H9 (cell line): ENCODE data around the gene OPN1SW. TPM values are rescaled to one million over a fixed set of nuclear protein-coding genes. Genes with fewer than 3 reads are reported as not detected.

ENCODE experiments used
- DNase-seq: peaks from one replicate; pipeline ENCODE4 v3.0.0-alpha.2; 2017
- H2AFZ ChIP-seq: one replicate; pipeline ENCODE4 v1.6.1; 2013; ENCODE audit warnings: mild to moderate bottlenecking, low read length, control low read depth, moderate library complexity
- H2AK5ac ChIP-seq: 2 replicates; pipeline ENCODE4 v1.6.1; 2013; ENCODE audit warnings: low read length, control low read depth, mixed read lengths; ENCODE audit not compliant: insufficient read length
- H2BK120ac ChIP-seq: one replicate; pipeline ENCODE4 v1.6.1; 2013; ENCODE audit warnings: low read depth, mild to moderate bottlenecking, low read length, control low read depth, inconsistent platforms; ENCODE audit not compliant: poor library complexity, severe bottlenecking
- H2BK12ac ChIP-seq: 2 replicates; pipeline ENCODE4 v1.6.1; 2013; ENCODE audit warnings: low read length, control low read depth, mixed read lengths, low read depth; ENCODE audit not compliant: insufficient read length
- H2BK15ac ChIP-seq: 2 replicates; pipeline ENCODE4 v1.6.1; 2013; ENCODE audit warnings: low read depth, low read length, control low read depth
- H2BK20ac ChIP-seq: one replicate; pipeline ENCODE4 v1.6.1; 2013; ENCODE audit warnings: low read depth, mild to moderate bottlenecking, low read length, control low read depth, inconsistent platforms; ENCODE audit not compliant: poor library complexity, severe bottlenecking
- H2BK5ac ChIP-seq: 2 replicates; pipeline ENCODE4 v1.6.1; 2013; ENCODE audit warnings: low read length, control low read depth, mixed read lengths; ENCODE audit not compliant: insufficient read length
- H3K14ac ChIP-seq: 2 replicates; pipeline ENCODE4 v1.6.1; 2013; ENCODE audit warnings: low read length, control low read depth; ENCODE audit not compliant: insufficient read depth
- H3K18ac ChIP-seq: 2 replicates; pipeline ENCODE4 v1.6.1; 2013; ENCODE audit warnings: low read depth, mild to moderate bottlenecking, mixed read lengths, low read length, control low read depth; ENCODE audit not compliant: insufficient read length
- H3K23ac ChIP-seq: 2 replicates; pipeline ENCODE4 v1.6.1; 2013; ENCODE audit warnings: low read length, control low read depth, mixed read lengths, low read depth; ENCODE audit not compliant: insufficient read length
- H3K23me2 ChIP-seq: 2 replicates; pipeline ENCODE4 v1.6.1; 2013; ENCODE audit warnings: low read depth, mild to moderate bottlenecking, mixed read lengths, low read length, control low read depth; ENCODE audit not compliant: insufficient read length, poor library complexity, severe bottlenecking
- H3K27ac ChIP-seq: 2 replicates; pipeline ENCODE4 v1.5.1; 2013; ENCODE audit warnings: low read length, control low read depth, mixed read lengths, low read depth; ENCODE audit not compliant: insufficient read length
- H3K27me3 ChIP-seq: 2 replicates; pipeline ENCODE4 v1.6.1; 2013; ENCODE audit warnings: low read length, control low read depth, inconsistent platforms; ENCODE audit not compliant: insufficient read depth
- H3K4ac ChIP-seq: 2 replicates; pipeline ENCODE4 v1.6.1; 2013; ENCODE audit warnings: low read depth, mild to moderate bottlenecking, control low read depth, inconsistent platforms, low read length, moderate library complexity
- H3K4me1 ChIP-seq: 2 replicates; pipeline ENCODE4 v1.6.1; 2013; ENCODE audit warnings: low read length, control low read depth, inconsistent platforms; ENCODE audit not compliant: insufficient read depth
- H3K4me2 ChIP-seq: 2 replicates; pipeline ENCODE4 v1.6.1; 2013; ENCODE audit warnings: low read length, control low read depth, mixed read lengths; ENCODE audit not compliant: insufficient read length, insufficient read depth
- H3K56ac ChIP-seq: 2 replicates; pipeline ENCODE4 v1.6.1; 2013; ENCODE audit warnings: low read depth, mild to moderate bottlenecking, mixed read lengths, low read length, control low read depth; ENCODE audit not compliant: insufficient read length
- H3K79me1 ChIP-seq: 2 replicates; pipeline ENCODE4 v1.6.1; 2013; ENCODE audit warnings: low read depth, mild to moderate bottlenecking, moderate library complexity, low read length, control low read depth, inconsistent platforms; ENCODE audit not compliant: insufficient read depth, poor library complexity, severe bottlenecking
- H3K79me2 ChIP-seq: 2 replicates; pipeline ENCODE4 v1.6.1; 2013; ENCODE audit warnings: low read length, control low read depth, inconsistent platforms; ENCODE audit not compliant: insufficient read depth
- H3K9ac ChIP-seq: 2 replicates; pipeline ENCODE4 v1.6.1; 2013; ENCODE audit warnings: low read length, control low read depth, mixed read lengths; ENCODE audit not compliant: insufficient read length; ENCODE audit errors: extremely low read depth
- H3K9me3 ChIP-seq: one replicate; pipeline ENCODE4 v1.6.1; 2013; ENCODE audit warnings: low read depth, low read length, inconsistent platforms; ENCODE audit not compliant: control insufficient read depth
- H3T11ph ChIP-seq: one replicate; pipeline ENCODE4 v1.6.1; 2013; ENCODE audit warnings: mild to moderate bottlenecking, low read length, control low read depth, inconsistent platforms
- H4K20me1 ChIP-seq: one replicate; pipeline ENCODE4 v1.6.1; 2013; ENCODE audit not compliant: control insufficient read depth, insufficient read length, insufficient read depth
- H4K5ac ChIP-seq: 2 replicates; pipeline ENCODE4 v1.6.1; 2013; ENCODE audit warnings: low read depth, mild to moderate bottlenecking, mixed read lengths, low read length, control low read depth; ENCODE audit not compliant: insufficient read length
- H4K8ac ChIP-seq: replicated peaks from 2 replicates; pipeline ENCODE4 v1.6.1; 2013; ENCODE audit warnings: low read length, control low read depth, mixed read lengths, low read depth; ENCODE audit not compliant: insufficient read length
- H4K91ac ChIP-seq: 2 replicates; pipeline ENCODE4 v1.6.1; 2013; ENCODE audit warnings: low read depth, mild to moderate bottlenecking, moderate library complexity, mixed read lengths, low read length, control low read depth; ENCODE audit not compliant: insufficient read length
- H3K27ac Mint-ChIP-seq, 3 experiments: 2 replicates in 2 of 3; 3 replicates in 1 of 3; pipeline ENCODE4 v1.8.0; 2020 to 2021; ENCODE audit warnings: mixed read lengths in 3 of 3, mild to moderate bottlenecking in 1 of 3, moderate library complexity in 1 of 3
- H3K27me3 Mint-ChIP-seq: 2 replicates; pipeline ENCODE4 v1.8.0; 2021; ENCODE audit warnings: low read depth, mild to moderate bottlenecking, moderate library complexity, mixed read lengths
- H3K36me3 Mint-ChIP-seq, 3 experiments: 2 replicates in 2 of 3; 3 replicates in 1 of 3; pipeline ENCODE4 v1.8.0; 2020 to 2021; ENCODE audit warnings: low read depth in 3 of 3, mixed read lengths in 3 of 3; ENCODE audit not compliant: insufficient read depth in 1 of 3
- H3K4me1 Mint-ChIP-seq, 2 experiments: 2 replicates each; pipeline ENCODE4 v1.8.0; 2020; ENCODE audit warnings: mixed read lengths in 2 of 2
- H3K4me3 Mint-ChIP-seq, 2 experiments: 2 replicates in 1 of 2; 3 replicates in 1 of 2; pipeline ENCODE4 v1.8.0; 2020 to 2021; ENCODE audit warnings: mild to moderate bottlenecking in 2 of 2, mixed read lengths in 2 of 2, moderate library complexity in 1 of 2
- H3K9me3 Mint-ChIP-seq, 2 experiments: 2 replicates in 1 of 2; 3 replicates in 1 of 2; pipeline ENCODE4 v1.8.0; 2020; ENCODE audit warnings: mild to moderate bottlenecking in 2 of 2, mixed read lengths in 2 of 2, moderate library complexity in 1 of 2
- WGBS: extraction: QIAGEN DNeasy Blood & Tissue Kit; methylation state at CpG from one replicate; pipeline ENCODE4 v1.1.7; 2013; ENCODE audit warnings: missing lambda C conversion rate, low lambda C conversion rate, mixed read lengths; ENCODE audit not compliant: insufficient read length; ENCODE audit errors: extremely low coverage; 5-methylcytosine and 5-hydroxymethylcytosine counted together
- total RNA-seq: library from RNA; stranded (reverse); gene quantifications from 2 replicates; pipeline ENCODE4 v1.2.1, GENCODE V29; 2021
- TF ChIP-seq, protein P1 (sequence below): fragments of 200-600 bp; sonication (generic); conservative IDR thresholded peaks from 3 replicates; pipeline ENCODE4 v1.8.0; 2021; ENCODE audit warnings: antibody characterized with exemption, mild to moderate bottlenecking

The OPN1SW gene
- total RNA-seq, 1 experiment from 2014 or later = not detected

GRCh38 chr7:128726059-128726736 is 49.4 kb downstream of the OPN1SW start:
- Histone ChIP-seq H3K4me2 (no peak overlapping the region), H2BK15ac (no peak overlapping the region), H4K5ac (no peak overlapping the region), H2AK5ac (no peak overlapping the region), H3K27me3 (no peaks in the 10 kb centered on the region), H2BK12ac (no peak overlapping the region), H2BK120ac (no peak overlapping the region), H3K79me2 (no peaks in the 10 kb centered on the region), H4K91ac (no peak overlapping the region), H3K56ac (no peak overlapping the region), H3K9me3 (no peaks in the 10 kb centered on the region), H3K4me1 (no peaks in the 10 kb centered on the region), H3K18ac (no peak overlapping the region), H3K27ac (no peak overlapping the region), H4K20me1 (no peaks in the 10 kb centered on the region), H3K23ac (no peak overlapping the region), H2AFZ (no peak overlapping the region), H3K79me1 (no peaks in the 10 kb centered on the region), H3K14ac (no peak overlapping the region), H2BK5ac (no peak overlapping the region), H3K4ac (no peak overlapping the region), H3T11ph (no peak overlapping the region), H4K8ac (no peak overlapping the region), H3K9ac (no peak overlapping the region), H2BK20ac (no peak overlapping the region), H3K23me2 (no peaks in the 10 kb centered on the region)
- Mint-ChIP-seq H3K4me3 (no peak overlapping the region), H3K4me1 (peaks cover 5 to 13% of the 10 kb centered on the region in 2 experiments; a peak in 3 of 4 replicates), H3K36me3 (no peaks in the 10 kb centered on the region), H3K9me3 (no peaks in the 10 kb centered on the region), H3K27ac (no peak overlapping the region), H3K27me3 (peaks cover 2% of the 10 kb centered on the region)
- TF ChIP-seq, protein P1, sequence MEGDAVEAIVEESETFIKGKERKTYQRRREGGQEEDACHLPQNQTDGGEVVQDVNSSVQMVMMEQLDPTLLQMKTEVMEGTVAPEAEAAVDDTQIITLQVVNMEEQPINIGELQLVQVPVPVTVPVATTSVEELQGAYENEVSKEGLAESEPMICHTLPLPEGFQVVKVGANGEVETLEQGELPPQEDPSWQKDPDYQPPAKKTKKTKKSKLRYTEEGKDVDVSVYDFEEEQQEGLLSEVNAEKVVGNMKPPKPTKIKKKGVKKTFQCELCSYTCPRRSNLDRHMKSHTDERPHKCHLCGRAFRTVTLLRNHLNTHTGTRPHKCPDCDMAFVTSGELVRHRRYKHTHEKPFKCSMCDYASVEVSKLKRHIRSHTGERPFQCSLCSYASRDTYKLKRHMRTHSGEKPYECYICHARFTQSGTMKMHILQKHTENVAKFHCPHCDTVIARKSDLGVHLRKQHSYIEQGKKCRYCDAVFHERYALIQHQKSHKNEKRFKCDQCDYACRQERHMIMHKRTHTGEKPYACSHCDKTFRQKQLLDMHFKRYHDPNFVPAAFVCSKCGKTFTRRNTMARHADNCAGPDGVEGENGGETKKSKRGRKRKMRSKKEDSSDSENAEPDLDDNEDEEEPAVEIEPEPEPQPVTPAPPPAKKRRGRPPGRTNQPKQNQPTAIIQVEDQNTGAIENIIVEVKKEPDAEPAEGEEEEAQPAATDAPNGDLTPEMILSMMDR = no peak
- no CpG with 5 or more reads among the region's 8 CpGs for WGBS
- DNase-seq = no peak
